Lung (tissue), 12 donors: ENCODE measurements around the gene TENT4A. TPM values are rescaled to one million over a fixed set of nuclear protein-coding genes. Genes with fewer than 3 reads are reported as not detected.

Experiments
- ATAC-seq: fragments of 200-7000 bp; cut with Tn5 transposase; one replicate; pipeline ENCODE4 v1.9.1; 2020; ENCODE audit warnings: moderate number of reproducible peaks; ENCODE audit not compliant: insufficient read depth, low FRiP score
- DNase-seq, 3 donors: peaks; one replicate each; pipeline ENCODE4 v3.0.0-alpha.2; 2013 to 2017
- H3K27ac ChIP-seq, 2 donors: one replicate each; pipeline ENCODE4 v1.5.1; 2013; ENCODE audit warnings: mild to moderate bottlenecking in 2 of 2, moderate library complexity in 2 of 2, control low read depth in 1 of 2, inconsistent platforms in 1 of 2, low read depth in 1 of 2, low read length in 1 of 2
- H3K27me3 ChIP-seq, 3 donors: one replicate each; pipeline ENCODE4 v1.5.1; 2013; ENCODE audit warnings: low read length in 2 of 3; ENCODE audit not compliant: control insufficient read depth in 3 of 3, insufficient read depth in 3 of 3
- H3K36me3 ChIP-seq, 4 donors: one replicate each; pipeline ENCODE4 v1.5.1; 2013; ENCODE audit warnings: low read length in 4 of 4, mild to moderate bottlenecking in 1 of 4, moderate library complexity in 1 of 4; ENCODE audit not compliant: control insufficient read depth in 4 of 4, insufficient read depth in 4 of 4
- H3K4me1 ChIP-seq, 5 donors: one replicate each; pipeline ENCODE4 v1.5.1; 2013; ENCODE audit warnings: low read length in 5 of 5, mild to moderate bottlenecking in 2 of 5, moderate library complexity in 1 of 5; ENCODE audit not compliant: control insufficient read depth in 5 of 5, insufficient read depth in 5 of 5
- H3K4me3 ChIP-seq: one replicate; pipeline ENCODE4 v1.5.1; 2013; ENCODE audit warnings: mild to moderate bottlenecking, control low read depth, moderate library complexity
- H3K9ac ChIP-seq, 2 donors: one replicate each; pipeline ENCODE4 v1.5.1; 2013; ENCODE audit warnings: low read length in 2 of 2, control low read depth in 1 of 2; ENCODE audit not compliant: insufficient read depth in 1 of 2
- H3K9me3 ChIP-seq, 4 donors: one replicate each; pipeline ENCODE4 v1.5.1; 2013; ENCODE audit warnings: low read length in 3 of 4, mild to moderate bottlenecking in 1 of 4, moderate library complexity in 1 of 4; ENCODE audit not compliant: control insufficient read depth in 4 of 4, insufficient read depth in 3 of 4
- CTCF ChIP-seq: IDR thresholded peaks from 2 replicates; pipeline ENCODE4 v1.5.1; 2012; ENCODE audit warnings: mild to moderate bottlenecking; ENCODE audit errors: control extremely low read depth, extremely low read depth
- WGBS, 2 donors: extraction: QIAGEN DNeasy Blood & Tissue Kit; methylation state at CpG; one replicate each; pipeline ENCODE4 v1.1.7; 2013; 5-methylcytosine and 5-hydroxymethylcytosine counted together
- polyA plus RNA-seq, 2 donors: library from polyadenylated mRNA; stranded (reverse); fragments of 200-250 nt; gene quantifications; one replicate each; pipeline ENCODE4 v1.2.1, GENCODE V29; 2013
- total RNA-seq, 2 donors: library from RNA; depleted of rRNA in 1 of 2; stranded (reverse); fragments of >200 nt in 1 of 2; gene quantifications; one replicate each; pipeline ENCODE4 v1.2.1, GENCODE V29; 2014 to 2021
- donor health status: control.
- donor health status: control.
- donor health status: Bipolar disorder and iron deficiency.
- donor health status: healthy.
- donor health status: DM: yes; HTN: yes; CAD: no.

TENT4A gene
- total and polyA plus RNA-seq, 4 donors, result 9.4 to 46.9 (median 17.3) TPM

DNA sequence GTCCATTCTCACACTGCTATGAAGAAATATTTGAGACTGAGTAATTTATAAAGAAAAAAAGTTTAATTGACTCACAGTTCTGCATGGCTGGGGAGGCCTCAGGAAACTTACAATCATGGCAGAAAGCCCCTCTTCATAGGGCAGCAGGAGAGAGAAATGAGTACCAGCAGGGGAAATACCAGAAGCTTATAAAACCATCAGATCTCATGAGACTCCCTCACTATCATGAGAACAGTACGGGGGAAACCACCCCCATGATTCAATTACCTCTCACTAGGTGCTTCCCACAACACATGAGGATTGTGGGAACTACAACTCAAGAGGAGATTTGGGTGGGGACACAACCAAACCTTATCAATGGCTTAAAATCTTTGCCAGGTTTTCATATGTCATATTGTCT lies 20.3 kb upstream of the TENT4A start:
- Histone ChIP-seq H3K9ac (no peak overlapping the region), H3K4me3 (no peak overlapping the region), H3K27ac (no peak overlapping the region), H3K9me3 (no peaks in the 10 kb centered on the region), H3K4me1 (no peaks in the 10 kb centered on the region), H3K27me3 (no peaks in the 10 kb centered on the region), H3K36me3 (no peaks in the 10 kb centered on the region)
- TF ChIP-seq CTCF, result no peak
- WGBS, 2 donors, result 58 to 78% methylated on average over 1 of the region's 1 CpG
- ATAC-seq (no peak), DNase-seq (no peak)

- 74 to 78% methylated on average over 1 of the region's 1 CpG for WGBS, 2 donors
- Histone ChIP-seq H3K9ac (no peak overlapping the region), H3K4me1 (no peaks in the 10 kb centered on the region), H3K4me3 (no peak overlapping the region), H3K9me3 (no peaks in the 10 kb centered on the region), H3K36me3 (no peaks in the 10 kb centered on the region), H3K27me3 (no peaks in the 10 kb centered on the region), H3K27ac (no peak overlapping the region)
- DNase-seq (no peak), ATAC-seq (no peak)
- TF ChIP-seq CTCF, result no peak
Measured at GRCh38 chr5:6698696-6699095, 14.5 kb upstream of the TENT4A start.

GRCh38 chr5:6699357-6699756 lies 13.9 kb upstream of the TENT4A start:
- Histone ChIP-seq H3K27me3 (no peaks in the 10 kb centered on the region), H3K36me3 (no peaks in the 10 kb centered on the region), H3K4me1 (peaks cover 0 to 4% (median 0%) of the 10 kb centered on the region in 5 donors), H3K9ac (no peak overlapping the region), H3K4me3 (no peak overlapping the region), H3K9me3 (no peaks in the 10 kb centered on the region), H3K27ac (no peak overlapping the region)
- 85 to 87% methylated on average over 1 of the region's 1 CpG for WGBS, 2 donors
- no peak for ATAC-seq
- TF ChIP-seq CTCF, result no peak
- DNase-seq, result no peak

DNA sequence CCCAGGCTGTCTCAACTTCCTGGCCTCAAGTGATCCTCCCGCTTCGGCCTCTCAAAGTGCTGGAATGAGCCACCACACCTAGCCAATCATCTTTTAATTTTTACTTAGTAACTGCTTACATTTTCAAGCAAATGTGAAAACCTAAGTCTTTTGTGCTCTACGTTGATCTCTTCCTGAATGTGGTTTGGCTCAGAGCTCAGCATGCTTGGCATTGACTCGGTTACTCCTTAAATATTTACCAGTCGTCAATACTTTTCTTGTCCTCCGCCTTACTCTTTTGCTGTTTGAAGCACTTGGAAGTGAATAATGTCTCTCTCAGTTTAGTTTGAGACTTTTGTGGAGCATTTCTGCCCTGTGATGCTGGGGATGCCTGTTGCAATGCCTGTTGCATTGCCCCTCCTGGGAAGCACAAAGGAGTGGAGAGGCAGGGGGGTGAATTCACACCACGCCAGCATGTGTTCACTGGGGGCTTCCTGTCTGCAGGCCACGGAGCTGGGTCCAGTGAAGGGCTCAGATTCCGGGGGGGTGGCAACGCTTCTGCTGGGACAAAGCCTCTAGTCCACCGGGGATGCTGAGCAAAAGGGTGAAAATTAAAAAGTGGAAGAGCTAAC lies 13.1 kb upstream of the TENT4A start:
- no peaks in the 10 kb centered on the region for H3K27me3 ChIP-seq
- no peak for TF ChIP-seq CTCF
- H3K27ac ChIP-seq, result no peak overlapping the region
- 46 to 58% methylated on average over 11 of the region's 11 CpGs for WGBS, 2 donors
- DNase-seq (no peak), ATAC-seq (no peak)
- H3K36me3 ChIP-seq, result no peaks in the 10 kb centered on the region
- H3K4me1 ChIP-seq, result peaks cover 0 to 12% (median 0%) of the 10 kb centered on the region in 5 donors
- H3K9me3 ChIP-seq, result no peaks in the 10 kb centered on the region
- no peak overlapping the region for H3K4me3 ChIP-seq
- H3K9ac ChIP-seq, result no peak overlapping the region
